ENCODE measurements around the gene SSU72. TPM values are rescaled to one million over a fixed set of nuclear protein-coding genes. Genes with fewer than 3 reads are reported as not detected.

SSU72 gene
- total RNA-seq, 5 donors from 2014 or later (not counting 1 experiment from before 2014, with no cell fraction given): 112 to 135 (median 134) TPM

DNA sequence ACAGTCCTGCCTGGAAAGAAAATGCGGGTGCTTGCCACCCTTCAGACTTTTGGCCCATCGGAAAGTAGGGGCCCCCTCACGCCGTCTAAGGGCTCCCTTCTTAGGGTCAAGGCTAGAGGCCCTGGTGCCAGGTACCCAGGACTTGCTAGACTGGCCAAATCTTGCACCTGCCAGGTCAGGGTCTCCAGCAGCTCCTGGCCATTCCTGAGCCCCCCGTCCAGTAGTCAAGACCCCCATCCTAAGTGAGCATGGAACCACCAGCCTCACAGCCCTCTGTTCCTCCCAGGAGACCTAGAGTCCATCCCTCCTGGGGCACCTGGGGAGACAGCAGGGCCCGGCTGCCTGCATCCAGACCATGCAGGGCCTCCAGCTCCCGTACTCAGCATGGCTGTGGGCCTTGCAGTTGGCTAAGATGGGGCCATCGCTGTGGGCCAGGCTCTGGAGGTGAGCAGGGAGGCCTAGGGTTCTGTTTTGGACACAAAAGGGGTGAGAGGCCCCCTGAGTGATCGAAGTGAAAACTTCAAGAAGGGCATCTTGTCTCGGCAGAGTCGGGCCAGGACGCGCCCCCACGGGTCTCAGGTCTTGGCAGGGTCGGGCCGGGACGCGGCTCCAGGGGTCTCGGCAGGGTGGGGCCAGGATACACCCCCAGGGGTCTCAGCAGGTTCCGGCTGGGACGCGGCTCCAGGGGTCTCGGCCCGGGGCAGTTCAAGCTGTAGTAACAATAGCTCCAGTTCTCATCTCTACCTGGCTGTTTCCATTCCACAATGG is 19.4 kb upstream of the SSU72 start:
- no peaks in the 10 kb centered on the region for H3K36me3 ChIP-seq (ENCODE audit: control insufficient read depth in 2 of 2, extremely low read depth in 1 of 2, insufficient read depth in 1 of 2, low read length in 1 of 2)
- Mint-ChIP-seq H3K36me3 (no peaks in the 10 kb centered on the region), H3K4me1 (peaks cover 5 to 9% (median 8%) of the 10 kb centered on the region in 3 donors), H3K4me3 (no peak overlapping the region), H3K27me3 (peaks cover 0 to 5% of the 10 kb centered on the region in 2 donors), H3K27ac (no peak overlapping the region), H3K9me3 (no peaks in the 10 kb centered on the region)
- no peak for ATAC-seq (replicated peaks in 1 of 4)
- ChIA-PET CTCF (interaction anchor here in 1 of 2 donors (0.7 kb wide), 1 partner anchor 188 kb away, joined by 3 read pairs; no protein-coding TSS in a partner anchor), POLR2A (no interaction called here)
- H3K27me3 ChIP-seq (replicated peaks in 1 of 2; ENCODE audit: control insufficient read depth in 2 of 2, extremely low read depth in 1 of 2, insufficient read depth in 2 of 2, low read length in 1 of 2): peaks cover 0 to 26% of the 10 kb centered on the region in 2 experiments
- peaks cover 0 to 11% of the 10 kb centered on the region in 2 experiments for H3K4me1 ChIP-seq (ENCODE audit: control insufficient read depth in 1 of 2, extremely low read depth in 1 of 2, insufficient read depth in 2 of 2, low read length in 2 of 2)
- H3K9me3 ChIP-seq: no peaks in the 10 kb centered on the region
- no peak overlapping the region for H3K4me3 ChIP-seq (ENCODE audit: control insufficient read depth in 1 of 2, extremely low read depth in 1 of 2, low read length in 1 of 2)
- H3K27ac ChIP-seq (ENCODE audit: low read length): no peak overlapping the region
- DNase-seq: no peak
- 85% methylated on average over 22 of the region's 24 CpGs for WGBS (ENCODE audit: insufficient coverage)

DNA sequence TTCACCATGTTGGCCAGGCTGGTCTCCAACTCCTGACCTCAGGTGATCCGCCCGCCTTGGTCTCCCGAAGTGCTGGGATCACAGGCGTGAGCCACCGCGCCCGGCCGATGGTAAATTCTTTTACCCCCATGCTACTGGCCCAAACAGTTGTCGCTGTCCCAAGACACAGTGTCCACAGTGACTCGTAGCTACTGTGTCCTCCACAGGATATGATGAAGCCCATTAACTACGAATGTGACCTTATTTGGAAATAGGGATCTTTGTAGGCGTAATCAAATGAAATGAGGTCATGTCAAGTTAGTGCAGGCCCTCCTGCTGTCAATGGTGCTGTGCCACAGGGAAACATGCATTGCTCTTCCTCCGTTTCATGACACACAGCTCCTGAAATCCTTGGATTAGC is 16.8 kb upstream of the SSU72 start:
- ATAC-seq (replicated peaks in 1 of 4): no peak
- H3K27ac Mint-ChIP-seq: no peak overlapping the region
- H3K4me3 ChIP-seq (ENCODE audit: control insufficient read depth in 1 of 2, extremely low read depth in 1 of 2, low read length in 1 of 2): no peak overlapping the region
- H3K4me1 ChIP-seq (ENCODE audit: control insufficient read depth in 1 of 2, extremely low read depth in 1 of 2, insufficient read depth in 2 of 2, low read length in 2 of 2): no peaks in the 10 kb centered on the region
- ChIA-PET CTCF (no interaction called here), POLR2A (no interaction called here)
- H3K4me3 Mint-ChIP-seq: no peak overlapping the region
- H3K27ac ChIP-seq (ENCODE audit: low read length): no peak overlapping the region
- no peaks in the 10 kb centered on the region for H3K4me1 Mint-ChIP-seq
- H3K9me3 Mint-ChIP-seq: no peaks in the 10 kb centered on the region
- H3K36me3 ChIP-seq (ENCODE audit: control insufficient read depth in 2 of 2, extremely low read depth in 1 of 2, insufficient read depth in 1 of 2, low read length in 1 of 2): no peaks in the 10 kb centered on the region
- DNase-seq: no peak
- H3K36me3 Mint-ChIP-seq: no peaks in the 10 kb centered on the region
- peaks cover 0 to 26% of the 10 kb centered on the region in 2 experiments for H3K27me3 ChIP-seq (replicated peaks in 1 of 2; ENCODE audit: control insufficient read depth in 2 of 2, extremely low read depth in 1 of 2, insufficient read depth in 2 of 2, low read length in 1 of 2)
- H3K9me3 ChIP-seq: no peaks in the 10 kb centered on the region
- H3K27me3 Mint-ChIP-seq: peaks cover 0 to 4% of the 10 kb centered on the region in 2 donors
- WGBS (ENCODE audit: insufficient coverage): 94% methylated on average over 11 of the region's 13 CpGs

DNA sequence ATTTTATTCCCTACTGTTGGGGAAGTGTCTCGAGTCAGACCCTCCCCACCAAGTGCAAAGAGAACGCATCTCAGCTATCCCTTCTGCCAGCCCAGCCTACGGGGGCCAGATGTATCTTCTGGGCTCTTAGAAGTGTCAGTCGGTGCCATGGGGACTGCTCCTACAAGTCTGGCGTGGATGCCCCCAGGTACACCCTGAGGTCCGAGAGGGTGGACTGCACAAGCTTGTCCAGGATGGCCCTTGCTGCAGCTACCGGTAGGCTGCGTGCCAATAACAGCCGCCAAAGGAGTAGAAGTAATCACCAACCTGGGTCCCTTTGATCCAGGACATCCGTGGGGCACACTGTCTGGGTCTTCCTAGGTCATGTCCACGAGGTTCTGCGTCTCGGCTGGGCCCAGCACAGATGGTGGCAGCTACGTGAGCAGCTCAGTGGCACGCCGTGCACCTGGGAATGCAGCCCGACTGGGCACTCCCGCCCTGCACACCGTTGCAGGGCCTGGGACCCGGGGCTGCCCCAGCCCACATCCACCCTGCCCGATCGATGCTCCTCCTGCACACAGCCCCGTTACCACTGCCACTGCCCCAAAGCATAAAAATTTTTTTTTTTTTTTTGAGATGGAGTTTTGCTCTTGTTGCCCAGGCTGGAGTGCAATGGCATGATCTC is 8.8 kb upstream of the SSU72 start:
- Mint-ChIP-seq H3K4me3 (no peak overlapping the region), H3K27ac (no peak overlapping the region), H3K27me3 (peaks cover 10 to 13% of the 10 kb centered on the region in 2 donors), H3K9me3 (no peaks in the 10 kb centered on the region), H3K36me3 (no peaks in the 10 kb centered on the region), H3K4me1 (no peaks in the 10 kb centered on the region)
- Histone ChIP-seq H3K4me1 (ENCODE audit: control insufficient read depth in 1 of 2, extremely low read depth in 1 of 2, insufficient read depth in 2 of 2, low read length in 2 of 2) (peaks cover 0 to 4% of the 10 kb centered on the region in 2 experiments), H3K27ac (ENCODE audit: low read length) (no peak overlapping the region), H3K9me3 (no peaks in the 10 kb centered on the region), H3K4me3 (ENCODE audit: control insufficient read depth in 1 of 2, extremely low read depth in 1 of 2, low read length in 1 of 2) (no peak overlapping the region), H3K36me3 (ENCODE audit: control insufficient read depth in 2 of 2, extremely low read depth in 1 of 2, insufficient read depth in 1 of 2, low read length in 1 of 2) (no peaks in the 10 kb centered on the region), H3K27me3 (replicated peaks in 1 of 2; ENCODE audit: control insufficient read depth in 2 of 2, extremely low read depth in 1 of 2, insufficient read depth in 2 of 2, low read length in 1 of 2) (peaks cover 0 to 49% of the 10 kb centered on the region in 2 experiments)
- WGBS (ENCODE audit: insufficient coverage): 88% methylated on average over 18 of the region's 23 CpGs
- CTCF ChIA-PET: no interaction called here
- no peak for ATAC-seq (replicated peaks in 1 of 4)
- DNase-seq: no peak
- POLR2A ChIA-PET: no interaction called here

DNA sequence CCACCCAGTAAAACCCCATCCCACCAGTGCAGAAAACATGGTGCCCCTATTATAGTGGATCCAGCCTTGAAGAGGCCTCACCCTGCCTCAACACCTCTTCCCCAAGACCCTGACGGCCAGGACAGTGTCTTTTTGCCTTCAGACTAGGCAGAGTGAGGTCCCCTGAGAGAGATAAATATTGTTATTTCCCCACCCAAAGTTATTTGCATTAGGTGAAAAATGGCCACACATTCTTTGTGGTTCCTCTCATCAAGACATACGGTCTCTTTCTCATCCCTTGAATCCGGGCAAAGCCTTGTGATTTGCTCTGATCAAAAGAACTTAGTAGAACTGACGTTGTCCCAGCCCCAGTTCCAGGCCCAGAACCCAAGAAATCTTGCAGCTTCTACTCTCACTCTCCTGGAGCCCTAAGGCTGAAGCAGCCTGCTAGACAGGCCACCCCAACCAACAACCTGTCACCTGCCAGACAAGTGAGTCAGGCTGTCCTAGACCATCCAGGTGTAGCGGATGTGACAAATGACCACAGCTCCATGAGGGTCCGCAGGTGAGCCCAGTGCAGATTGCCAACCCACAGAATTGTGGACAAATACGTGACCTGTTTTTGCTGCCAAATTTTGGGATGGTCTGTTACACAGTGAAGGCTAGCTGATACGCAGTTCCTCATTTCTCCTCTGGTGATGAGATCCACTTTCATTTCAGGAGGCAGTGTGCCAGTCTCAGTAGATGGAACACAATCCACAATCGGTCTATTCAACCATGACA is 8.1 kb upstream of the SSU72 start:
- Mint-ChIP-seq H3K27me3 (peaks cover 10 to 12% of the 10 kb centered on the region in 2 donors), H3K36me3 (no peaks in the 10 kb centered on the region), H3K9me3 (no peaks in the 10 kb centered on the region), H3K4me3 (no peak overlapping the region), H3K4me1 (no peaks in the 10 kb centered on the region), H3K27ac (no peak overlapping the region)
- ATAC-seq (replicated peaks in 1 of 4): no peak
- no peaks in the 10 kb centered on the region for H3K9me3 ChIP-seq
- H3K4me1 ChIP-seq (ENCODE audit: control insufficient read depth in 1 of 2, extremely low read depth in 1 of 2, insufficient read depth in 2 of 2, low read length in 2 of 2): peaks cover 0 to 4% of the 10 kb centered on the region in 2 experiments
- POLR2A ChIA-PET: interaction anchor here in 1 of 2 donors (0.6 kb wide), 1 partner anchor 15 kb away, joined by 5 read pairs; no protein-coding TSS in a partner anchor
- WGBS (ENCODE audit: insufficient coverage): 78% methylated on average over 7 of the region's 9 CpGs
- peaks cover 0 to 51% of the 10 kb centered on the region in 2 experiments for H3K27me3 ChIP-seq (replicated peaks in 1 of 2; ENCODE audit: control insufficient read depth in 2 of 2, extremely low read depth in 1 of 2, insufficient read depth in 2 of 2, low read length in 1 of 2)
- H3K4me3 ChIP-seq (ENCODE audit: control insufficient read depth in 1 of 2, extremely low read depth in 1 of 2, low read length in 1 of 2): no peak overlapping the region
- H3K36me3 ChIP-seq (ENCODE audit: control insufficient read depth in 2 of 2, extremely low read depth in 1 of 2, insufficient read depth in 1 of 2, low read length in 1 of 2): no peaks in the 10 kb centered on the region
- no peak overlapping the region for H3K27ac ChIP-seq (ENCODE audit: low read length)
- DNase-seq: no peak
- CTCF ChIA-PET: no interaction called here

DNA sequence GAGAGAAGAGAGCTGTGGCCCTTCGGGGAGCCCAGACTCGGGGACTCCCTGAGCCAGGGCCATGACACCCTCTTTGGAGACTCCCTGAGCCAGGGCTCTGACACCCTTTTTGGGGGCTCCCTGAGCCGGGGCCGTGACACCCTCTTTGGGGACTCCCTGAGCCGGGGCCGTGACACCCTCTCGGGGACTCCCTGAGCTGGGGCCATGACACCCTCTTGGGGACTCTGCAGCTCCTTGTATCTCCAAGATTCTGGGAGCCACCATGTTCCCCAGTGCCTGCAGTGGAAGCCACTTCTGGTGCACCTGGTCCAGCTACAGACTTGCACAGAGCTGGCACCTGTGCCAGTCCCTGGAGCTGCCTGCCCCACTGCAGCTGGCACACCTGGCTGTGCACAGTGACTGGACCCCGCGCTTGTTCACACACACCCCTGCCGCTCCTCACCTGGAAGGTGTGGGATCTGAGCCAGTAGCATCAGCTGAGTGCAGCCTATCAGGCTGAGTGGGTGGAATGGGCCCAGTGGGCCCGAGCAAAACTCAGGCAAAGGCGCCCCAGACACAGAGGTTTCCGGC is 3.8 kb upstream of the SSU72 start:
- H3K27ac Mint-ChIP-seq: no peak overlapping the region
- peaks cover 7 to 10% of the 10 kb centered on the region in 2 donors for H3K27me3 Mint-ChIP-seq
- CTCF ChIA-PET: no interaction called here
- H3K9me3 Mint-ChIP-seq: no peaks in the 10 kb centered on the region
- POLR2A ChIA-PET: interaction anchor here in 1 of 2 donors (0.5 to 1.2 kb wide), 2 partner anchors 36 to 53 kb away, joined by 3 read pairs; no protein-coding TSS in a partner anchor
- no peak for DNase-seq
- H3K4me1 Mint-ChIP-seq: peaks cover 10 to 16% (median 12%) of the 10 kb centered on the region in 3 donors
- no peak overlapping the region for H3K4me3 Mint-ChIP-seq
- Histone ChIP-seq H3K27ac (ENCODE audit: low read length) (no peak overlapping the region), H3K4me3 (ENCODE audit: control insufficient read depth in 1 of 2, extremely low read depth in 1 of 2, low read length in 1 of 2) (no peak overlapping the region), H3K27me3 (replicated peaks in 1 of 2; ENCODE audit: control insufficient read depth in 2 of 2, extremely low read depth in 1 of 2, insufficient read depth in 2 of 2, low read length in 1 of 2) (peaks cover 0 to 28% of the 10 kb centered on the region in 2 experiments), H3K36me3 (ENCODE audit: control insufficient read depth in 2 of 2, extremely low read depth in 1 of 2, insufficient read depth in 1 of 2, low read length in 1 of 2) (no peaks in the 10 kb centered on the region), H3K9me3 (no peaks in the 10 kb centered on the region), H3K4me1 (ENCODE audit: control insufficient read depth in 1 of 2, extremely low read depth in 1 of 2, insufficient read depth in 2 of 2, low read length in 2 of 2) (peaks cover 6 to 11% of the 10 kb centered on the region in 2 experiments)
- H3K36me3 Mint-ChIP-seq: no peaks in the 10 kb centered on the region
- 89% methylated on average over 11 of the region's 13 CpGs for WGBS (ENCODE audit: insufficient coverage)
- ATAC-seq (replicated peaks in 1 of 4): no peak
